Panc1 (cell line): Measurements from ENCODE around the gene MMP17.

Experiments used
- POLR2AphosphoS5 ChIP-seq: IDR thresholded peaks from 2 replicates; pipeline ENCODE4 v1.6.1; 2012; ENCODE audit warnings: mild to moderate bottlenecking, low read depth, low read length, moderate library complexity
- SIN3A ChIP-seq: IDR thresholded peaks from 2 replicates; pipeline ENCODE4 v1.6.1; 2012; ENCODE audit warnings: low read depth, mild to moderate bottlenecking, low read length, moderate library complexity, borderline replicate concordance; ENCODE audit not compliant: insufficient read depth
- TF ChIP-seq, protein P1 (sequence below): fragments of 450-650 bp; IDR thresholded peaks from 2 replicates; pipeline ENCODE4 v1.5.1; 2017; ENCODE audit warnings: mild to moderate bottlenecking

DNA sequence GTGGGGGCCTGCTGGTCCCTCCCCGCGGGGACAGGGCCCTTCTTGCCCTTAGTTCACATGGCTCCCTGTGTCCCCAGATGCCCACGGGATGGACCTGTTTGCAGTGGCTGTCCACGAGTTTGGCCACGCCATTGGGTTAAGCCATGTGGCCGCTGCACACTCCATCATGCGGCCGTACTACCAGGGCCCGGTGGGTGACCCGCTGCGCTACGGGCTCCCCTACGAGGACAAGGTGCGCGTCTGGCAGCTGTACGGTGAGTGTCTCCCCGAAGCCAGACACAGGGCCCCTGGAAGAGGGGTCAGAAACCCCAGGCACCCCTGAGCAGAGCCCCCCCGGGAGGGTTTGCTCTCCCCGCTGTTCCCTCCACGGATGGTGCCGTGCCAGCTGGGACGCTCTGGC lies 13.4 kb downstream of the MMP17 start:
- TF ChIP-seq, protein P1, sequence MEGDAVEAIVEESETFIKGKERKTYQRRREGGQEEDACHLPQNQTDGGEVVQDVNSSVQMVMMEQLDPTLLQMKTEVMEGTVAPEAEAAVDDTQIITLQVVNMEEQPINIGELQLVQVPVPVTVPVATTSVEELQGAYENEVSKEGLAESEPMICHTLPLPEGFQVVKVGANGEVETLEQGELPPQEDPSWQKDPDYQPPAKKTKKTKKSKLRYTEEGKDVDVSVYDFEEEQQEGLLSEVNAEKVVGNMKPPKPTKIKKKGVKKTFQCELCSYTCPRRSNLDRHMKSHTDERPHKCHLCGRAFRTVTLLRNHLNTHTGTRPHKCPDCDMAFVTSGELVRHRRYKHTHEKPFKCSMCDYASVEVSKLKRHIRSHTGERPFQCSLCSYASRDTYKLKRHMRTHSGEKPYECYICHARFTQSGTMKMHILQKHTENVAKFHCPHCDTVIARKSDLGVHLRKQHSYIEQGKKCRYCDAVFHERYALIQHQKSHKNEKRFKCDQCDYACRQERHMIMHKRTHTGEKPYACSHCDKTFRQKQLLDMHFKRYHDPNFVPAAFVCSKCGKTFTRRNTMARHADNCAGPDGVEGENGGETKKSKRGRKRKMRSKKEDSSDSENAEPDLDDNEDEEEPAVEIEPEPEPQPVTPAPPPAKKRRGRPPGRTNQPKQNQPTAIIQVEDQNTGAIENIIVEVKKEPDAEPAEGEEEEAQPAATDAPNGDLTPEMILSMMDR, result no peak
- TF ChIP-seq SIN3A (no peak), POLR2AphosphoS5 (no peak)
